Activated T-cell treated with anti-CD3 and anti-CD28 coated beads for 24 hours (primary cell): ENCODE measurements around the gene TBC1D24.
"Not testable (repeated sequence)": the region's sequence is repeated elsewhere in the genome, so short reads cannot be mapped to it uniquely, and the experiment has no call there.

Experiments
- DNase-seq: peaks from one replicate; pipeline ENCODE4 v3.0.0-alpha.2; 2020; ENCODE audit warnings: low read depth

The TBC1D24 gene

GRCh38 chr16:2469399-2470233, 5.3 kb upstream of the TBC1D24 start:
- DNase-seq, result no peak

DNA sequence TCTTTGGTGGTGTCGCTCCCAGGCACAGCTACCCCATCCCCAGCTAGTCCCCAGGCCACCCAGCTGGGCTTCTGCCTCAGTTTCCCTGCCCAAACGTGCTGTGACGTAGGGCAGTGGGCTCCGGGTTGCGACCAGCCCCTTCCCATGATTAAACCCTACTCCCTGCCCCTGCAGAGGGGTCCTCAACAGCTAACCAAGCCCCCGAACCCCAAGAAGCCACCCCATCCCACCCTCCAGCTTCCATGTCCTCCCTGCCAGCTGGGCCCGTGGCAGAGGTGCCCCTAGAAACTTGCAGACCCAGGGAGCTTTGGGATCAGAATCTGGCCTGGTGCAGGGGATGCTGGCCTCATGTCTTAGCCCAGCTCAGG, 4.7 kb upstream of the TBC1D24 start:
- no peak for DNase-seq

- no peak for DNase-seq
These were observed 4.3 kb upstream of the TBC1D24 start for GRCh38 chr16:2470603-2471015.

DNA sequence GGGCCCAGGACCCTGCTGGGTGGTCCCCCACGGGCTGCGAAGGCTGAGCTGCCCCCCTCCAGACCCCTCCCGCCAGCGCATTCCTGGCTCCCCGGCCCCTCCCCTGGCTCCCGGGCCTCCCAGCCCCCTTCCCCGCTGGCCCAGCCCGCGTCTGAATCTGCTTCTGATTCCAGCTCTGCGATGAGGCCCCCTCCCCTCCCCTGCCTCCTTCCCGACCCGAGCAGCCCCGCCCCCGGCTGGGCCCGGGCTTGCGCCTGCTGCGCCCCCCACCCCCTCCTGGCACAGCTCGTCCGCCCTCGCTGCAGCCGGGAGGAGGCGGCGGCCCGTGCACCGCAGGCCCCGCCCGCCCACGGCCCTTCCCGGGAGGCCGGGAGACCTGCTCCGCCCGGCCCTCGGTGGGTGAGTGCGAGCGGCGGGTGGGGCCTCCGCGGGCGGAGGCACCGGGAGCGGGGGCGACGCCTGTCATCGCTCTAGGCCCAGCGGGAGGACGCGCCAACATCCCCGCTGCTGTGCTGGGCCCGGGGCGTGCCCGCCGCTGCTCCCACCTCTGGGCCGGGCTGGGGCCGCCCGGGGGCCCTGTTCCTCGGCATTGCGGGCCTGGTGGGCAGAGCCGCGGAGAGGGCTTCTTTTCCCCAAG, 3.8 kb upstream of the TBC1D24 start, which contains the start of gene NTN3:
NTN3 (plus strand) TSS at position 282 of the 637 bp plus-strand sequence. CDS start 405 bp downstream, outside the sequence.
- no peak for DNase-seq

DNA sequence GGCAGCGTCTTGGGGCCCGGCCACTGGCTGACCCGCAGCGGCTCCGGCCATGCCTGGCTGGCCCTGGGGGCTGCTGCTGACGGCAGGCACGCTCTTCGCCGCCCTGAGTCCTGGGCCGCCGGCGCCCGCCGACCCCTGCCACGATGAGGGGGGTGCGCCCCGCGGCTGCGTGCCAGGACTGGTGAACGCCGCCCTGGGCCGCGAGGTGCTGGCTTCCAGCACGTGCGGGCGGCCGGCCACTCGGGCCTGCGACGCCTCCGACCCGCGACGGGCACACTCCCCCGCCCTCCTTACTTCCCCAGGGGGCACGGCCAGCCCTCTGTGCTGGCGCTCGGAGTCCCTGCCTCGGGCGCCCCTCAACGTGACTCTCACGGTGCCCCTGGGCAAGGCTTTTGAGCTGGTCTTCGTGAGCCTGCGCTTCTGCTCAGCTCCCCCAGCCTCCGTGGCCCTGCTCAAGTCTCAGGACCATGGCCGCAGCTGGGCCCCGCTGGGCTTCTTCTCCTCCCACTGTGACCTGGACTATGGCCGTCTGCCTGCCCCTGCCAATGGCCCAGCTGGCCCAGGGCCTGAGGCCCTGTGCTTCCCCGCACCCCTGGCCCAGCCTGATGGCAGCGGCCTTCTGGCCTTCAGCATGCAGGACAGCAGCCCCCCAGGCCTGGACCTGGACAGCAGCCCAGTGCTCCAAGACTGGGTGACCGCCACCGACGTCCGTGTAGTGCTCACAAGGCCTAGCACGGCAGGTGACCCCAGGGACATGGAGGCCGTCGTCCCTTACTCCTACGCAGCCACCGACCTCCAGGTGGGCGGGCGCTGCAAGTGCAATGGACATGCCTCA, 3.1 kb upstream of the TBC1D24 start:
- DNase-seq, result no peak

- DNase-seq, result no peak
These were observed 2.5 kb upstream of the TBC1D24 start for GRCh38 chr16:2472488-2472864.

GRCh38 chr16:2472885-2473445, 2.0 kb upstream of the TBC1D24 start:
- no peak for DNase-seq

DNA sequence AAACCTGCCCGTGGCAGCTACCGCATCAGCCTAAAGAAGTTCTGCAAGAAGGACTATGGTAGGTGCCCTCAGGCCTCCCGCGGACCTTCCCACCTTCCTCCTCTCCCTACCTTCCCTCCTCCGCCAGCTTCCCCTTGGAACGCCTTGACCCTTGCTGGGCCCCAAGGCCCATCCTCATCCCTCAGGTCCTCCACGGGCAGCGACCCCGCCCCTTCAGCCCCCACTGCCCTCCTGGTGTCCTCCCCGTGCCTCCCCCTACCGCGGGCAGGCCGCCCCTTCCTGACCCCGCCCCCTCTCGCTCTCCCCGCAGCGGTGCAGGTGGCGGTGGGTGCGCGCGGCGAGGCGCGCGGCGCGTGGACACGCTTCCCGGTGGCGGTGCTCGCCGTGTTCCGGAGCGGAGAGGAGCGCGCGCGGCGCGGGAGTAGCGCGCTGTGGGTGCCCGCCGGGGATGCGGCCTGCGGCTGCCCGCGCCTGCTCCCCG, 1.4 kb upstream of the TBC1D24 start:
- DNase-seq, result no peak

DNA sequence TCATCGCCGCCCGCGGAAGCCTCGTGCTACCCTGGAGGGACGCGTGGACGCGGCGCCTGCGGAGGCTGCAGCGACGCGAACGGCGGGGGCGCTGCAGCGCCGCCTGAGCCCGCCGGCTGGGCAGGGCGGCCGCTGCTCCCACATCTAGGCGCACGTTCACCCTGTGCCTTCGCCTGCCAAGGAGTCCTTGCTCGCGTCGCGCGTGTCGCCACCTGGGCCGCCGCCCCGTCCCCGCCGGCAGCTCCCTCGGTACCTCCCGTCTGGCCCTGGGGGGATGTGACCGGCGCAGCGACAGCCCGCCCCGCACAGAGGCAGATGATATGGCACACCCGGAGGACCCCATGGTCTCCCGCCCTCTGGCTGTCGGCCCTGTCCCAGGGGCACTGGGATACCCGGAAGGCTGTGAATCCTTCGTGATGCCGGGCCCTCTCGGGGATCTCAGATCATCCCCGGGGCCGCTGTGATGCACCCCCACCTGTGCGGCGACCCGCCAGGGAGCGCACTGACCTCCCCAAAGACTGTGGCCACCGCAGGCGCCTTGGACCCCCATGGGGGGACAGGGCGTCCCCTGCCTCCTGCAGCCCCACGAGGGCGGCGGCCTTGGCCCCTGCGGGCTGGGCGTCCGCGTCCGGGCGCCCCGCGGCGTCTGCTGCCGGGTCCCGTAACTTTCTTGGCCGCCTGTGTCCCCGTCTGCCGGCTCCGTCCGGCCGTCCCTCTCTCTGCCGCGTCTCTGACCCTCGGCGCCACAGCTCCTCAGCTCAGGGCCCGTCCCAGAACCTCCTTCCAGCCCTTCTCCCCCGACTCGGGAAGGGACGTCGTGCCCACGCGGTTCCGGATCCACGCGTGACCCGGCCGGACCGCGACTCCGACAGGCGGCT, 689 bp upstream of the TBC1D24 start:
- DNase-seq, result peak; percentile 38

GRCh38 chr16:2475413-2476344, 752 bp downstream of the TBC1D24 start:
- DNase-seq, result no peak

- no peak for DNase-seq
These were observed 1.4 kb downstream of the TBC1D24 start for GRCh38 chr16:2476345-2476720.

GRCh38 chr16:2476741-2477140, 1.8 kb downstream of the TBC1D24 start:
- no peak for DNase-seq

DNA sequence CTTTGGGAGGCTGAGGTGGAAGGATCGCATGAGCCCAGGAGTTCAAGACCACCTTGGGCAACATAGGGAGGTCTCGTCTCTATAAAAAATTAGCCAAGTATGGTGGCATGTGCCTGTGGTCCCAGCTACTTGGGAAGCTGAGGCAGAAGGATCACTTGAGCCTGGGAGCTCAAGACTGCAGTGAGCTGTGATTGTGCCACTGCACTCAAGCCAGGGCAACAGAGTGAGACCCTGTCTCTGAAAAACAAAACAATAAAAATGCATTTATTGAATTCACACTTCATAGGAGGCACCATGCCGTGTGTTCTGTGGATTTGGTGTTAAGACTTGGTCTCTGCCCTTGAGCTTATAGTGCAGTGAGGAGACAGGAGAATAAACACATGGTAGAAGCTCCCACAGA, 2.4 kb downstream of the TBC1D24 start:
- no peak for DNase-seq

DNA sequence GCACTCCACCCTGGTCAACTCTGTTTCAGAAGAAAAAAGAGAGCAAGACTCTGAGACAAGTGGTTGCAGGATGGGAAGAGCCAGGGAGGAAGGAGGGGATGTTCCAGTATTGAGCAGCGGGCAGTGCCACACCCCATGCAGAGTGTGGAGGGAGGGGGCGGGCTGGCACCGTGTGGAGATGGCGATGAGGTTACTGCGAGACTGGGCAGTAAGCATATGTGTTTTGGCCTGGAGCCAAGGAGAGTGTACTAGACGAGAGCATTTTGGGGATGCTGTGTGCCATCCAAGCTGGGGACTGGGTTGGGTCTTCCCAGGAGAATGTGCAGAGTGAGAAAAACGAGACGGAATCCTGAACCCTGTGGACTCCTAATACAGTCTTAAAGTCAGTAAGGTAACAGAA, 3.4 kb downstream of the TBC1D24 start:
- DNase-seq, result no peak

GRCh38 chr16:2479996-2480395, 5.1 kb downstream of the TBC1D24 start:
- not testable (repeated sequence) for DNase-seq

GRCh38 chr16:2480948-2481347, 6.0 kb downstream of the TBC1D24 start:
- no peak for DNase-seq

DNA sequence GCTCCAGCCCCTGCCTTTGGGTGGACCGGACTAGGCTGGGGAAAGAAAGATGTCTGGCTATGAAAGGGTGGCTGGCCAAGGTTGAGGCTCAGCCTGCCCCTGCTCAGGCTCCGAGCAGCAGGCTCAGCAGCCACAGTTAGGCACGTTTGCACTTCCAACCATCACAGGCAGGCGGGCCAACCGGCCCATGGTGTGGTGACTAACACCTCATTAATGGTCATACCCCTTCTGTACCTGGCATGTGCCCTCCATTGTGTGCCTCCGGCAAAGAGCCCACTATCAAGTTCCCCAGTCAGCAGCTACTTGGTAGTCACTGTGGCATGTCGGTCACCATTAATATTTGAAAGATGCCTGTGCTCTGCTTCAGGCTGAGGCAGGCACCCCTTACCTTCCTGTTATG, 6.7 kb downstream of the TBC1D24 start:
- DNase-seq, result no peak

- no peak for DNase-seq
These were observed 7.3 kb downstream of the TBC1D24 start for GRCh38 chr16:2482249-2482648.

GRCh38 chr16:2482708-2483534, 8.0 kb downstream of the TBC1D24 start:
- no peak for DNase-seq
